Tibial nerve (tissue), 4 donors: ENCODE measurements around the gene LPCAT3. TPM values are rescaled to one million over a fixed set of nuclear protein-coding genes. Genes with fewer than 3 reads are reported as not detected.
A peak's percentile ranks its signal among the peaks of the same experiment; 100 is the strongest.

Source experiments
- DNase-seq, 2 donors: peaks; one replicate each; pipeline ENCODE4 v3.0.0-alpha.2; 2019; ENCODE audit warnings: low spot score in 2 of 2
- H3K27ac ChIP-seq, 4 donors: fragments of 200-600 bp; sonication (generic) in 3 of 4; one replicate each; pipeline ENCODE4 v1.5.1; 2017 to 2019; ENCODE audit warnings: mild to moderate bottlenecking in 1 of 4
- H3K27me3 ChIP-seq, 2 donors: fragments of 200-600 bp; sonication (generic) in 1 of 2; one replicate each; pipeline versions ENCODE4 v1.5.1 to v1.6.0; 2017 to 2019
- H3K36me3 ChIP-seq, 3 donors: fragments of 200-600 bp; sonication (generic); one replicate each; pipeline ENCODE4 v1.5.1; 2018 to 2019
- H3K4me1 ChIP-seq, 4 donors: fragments of 200-600 bp; sonication (generic) in 3 of 4; one replicate each; pipeline ENCODE4 v1.5.1; 2017 to 2019
- H3K4me3 ChIP-seq, 4 donors: fragments of 200-600 bp; sonication (generic) in 3 of 4; one replicate each; pipeline ENCODE4 v1.5.1; 2017 to 2019; ENCODE audit warnings: mild to moderate bottlenecking in 1 of 4, moderate library complexity in 1 of 4
- H3K9me3 ChIP-seq, 4 donors: fragments of 200-600 bp; sonication (generic) in 3 of 4; one replicate each; pipeline ENCODE4 v1.5.1; 2017 to 2019
- EP300 ChIP-seq, 2 donors: sonication (generic); formaldehyde crosslinking; IDR thresholded peaks; one replicate each; pipeline ENCODE4 v1.6.1; 2017; ENCODE audit warnings: antibody characterized with exemption in 2 of 2, mild to moderate bottlenecking in 1 of 2
- POLR2A ChIP-seq, 2 donors: fragments of 450-650 bp; IDR thresholded peaks; one replicate each; pipeline ENCODE4 v1.6.1; 2017; ENCODE audit warnings: antibody characterized with exemption in 2 of 2, mild to moderate bottlenecking in 2 of 2, moderate library complexity in 2 of 2
- WGBS, 2 donors: methylation state at CpG; one replicate each; pipeline ENCODE4 v1.1.5; 2018; 5-methylcytosine and 5-hydroxymethylcytosine counted together
- total RNA-seq, 4 donors: library from RNA; depleted of rRNA; stranded (reverse); fragments of >200 nt; gene quantifications; one replicate each; pipeline ENCODE4 v1.1.0, GENCODE V29; 2016
- TF ChIP-seq, protein P1 (sequence below), 5 experiments: fragments of 200-600 bp in 3 of 5; fragments of 450-650 bp in 2 of 5; sonication (generic) in 3 of 5; IDR thresholded peaks; one replicate each; pipeline ENCODE4 v1.5.1; 2016 to 2019; ENCODE audit warnings: antibody characterized with exemption in 5 of 5, mild to moderate bottlenecking in 3 of 5, moderate library complexity in 2 of 5

LPCAT3 gene, protein sequence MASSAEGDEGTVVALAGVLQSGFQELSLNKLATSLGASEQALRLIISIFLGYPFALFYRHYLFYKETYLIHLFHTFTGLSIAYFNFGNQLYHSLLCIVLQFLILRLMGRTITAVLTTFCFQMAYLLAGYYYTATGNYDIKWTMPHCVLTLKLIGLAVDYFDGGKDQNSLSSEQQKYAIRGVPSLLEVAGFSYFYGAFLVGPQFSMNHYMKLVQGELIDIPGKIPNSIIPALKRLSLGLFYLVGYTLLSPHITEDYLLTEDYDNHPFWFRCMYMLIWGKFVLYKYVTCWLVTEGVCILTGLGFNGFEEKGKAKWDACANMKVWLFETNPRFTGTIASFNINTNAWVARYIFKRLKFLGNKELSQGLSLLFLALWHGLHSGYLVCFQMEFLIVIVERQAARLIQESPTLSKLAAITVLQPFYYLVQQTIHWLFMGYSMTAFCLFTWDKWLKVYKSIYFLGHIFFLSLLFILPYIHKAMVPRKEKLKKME
- total RNA-seq, result 10 to 100 TPM; 19.7 to 29.7 (median 23.8) TPM

DNA sequence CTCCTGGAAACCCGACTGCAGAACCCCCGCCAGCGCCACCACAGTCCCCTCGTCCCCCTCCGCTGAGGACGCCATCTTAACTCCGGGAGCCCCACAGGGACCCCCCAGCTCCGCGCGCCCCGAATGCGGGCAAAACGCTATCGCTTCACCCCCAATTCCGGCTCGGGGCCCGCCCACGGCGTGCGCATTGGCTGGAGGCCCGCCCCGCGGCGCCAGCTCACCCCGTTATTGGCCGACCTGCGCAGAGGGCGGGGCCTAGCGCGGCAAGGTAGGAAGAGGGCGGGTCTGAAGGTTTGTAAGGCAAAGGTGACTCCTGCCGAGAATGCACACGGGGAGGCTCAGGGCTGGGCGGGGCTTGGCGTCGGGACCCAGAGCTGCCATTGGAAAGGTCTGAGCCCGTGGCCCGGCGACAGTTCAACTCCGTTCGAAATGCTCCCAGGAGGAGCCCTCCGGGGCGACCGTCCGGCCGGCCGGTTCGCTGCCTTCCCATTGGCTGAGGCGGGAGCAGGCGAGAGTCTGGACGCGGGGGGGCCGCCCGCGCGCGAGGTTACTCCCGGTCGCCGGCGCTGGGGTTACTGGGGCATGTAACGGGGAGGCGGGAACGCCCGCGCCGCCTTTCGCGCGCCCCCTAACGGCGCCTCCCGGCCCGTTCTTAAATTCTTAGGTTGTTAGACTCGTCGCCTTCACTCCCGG lies at the start of gene LPCAT3:
Gene LPCAT3 (minus strand): TSS at position 127 of the 693 bp plus-strand sequence. CDS start 52 bp downstream, at position 75.
- H3K27ac ChIP-seq, result peak within 1 kb of the TSS; percentile 48 to 93 (median 88)
- H3K9me3 ChIP-seq, result no peaks in the 10 kb centered on the region
- peaks cover 0 to 27% (median 8%) of the 10 kb centered on the region in 4 donors for H3K4me1 ChIP-seq
- peak; percentile 95 to 96 for DNase-seq
- peak within 1 kb of the TSS; percentile 38 to 90 (median 73) for H3K4me3 ChIP-seq
- WGBS, 2 donors, result 0% methylated on average over 50 to 59 of the region's 77 CpGs
- no peaks in the 10 kb centered on the region for H3K27me3 ChIP-seq
- TF ChIP-seq POLR2A (IDR thresholded peaks at IDR 0.05) (peak in 1 of 2 donors; percentile 63), EP300 (IDR thresholded peaks at IDR 0.05) (peak; percentile 77 to 78)
- TF ChIP-seq, protein P1, sequence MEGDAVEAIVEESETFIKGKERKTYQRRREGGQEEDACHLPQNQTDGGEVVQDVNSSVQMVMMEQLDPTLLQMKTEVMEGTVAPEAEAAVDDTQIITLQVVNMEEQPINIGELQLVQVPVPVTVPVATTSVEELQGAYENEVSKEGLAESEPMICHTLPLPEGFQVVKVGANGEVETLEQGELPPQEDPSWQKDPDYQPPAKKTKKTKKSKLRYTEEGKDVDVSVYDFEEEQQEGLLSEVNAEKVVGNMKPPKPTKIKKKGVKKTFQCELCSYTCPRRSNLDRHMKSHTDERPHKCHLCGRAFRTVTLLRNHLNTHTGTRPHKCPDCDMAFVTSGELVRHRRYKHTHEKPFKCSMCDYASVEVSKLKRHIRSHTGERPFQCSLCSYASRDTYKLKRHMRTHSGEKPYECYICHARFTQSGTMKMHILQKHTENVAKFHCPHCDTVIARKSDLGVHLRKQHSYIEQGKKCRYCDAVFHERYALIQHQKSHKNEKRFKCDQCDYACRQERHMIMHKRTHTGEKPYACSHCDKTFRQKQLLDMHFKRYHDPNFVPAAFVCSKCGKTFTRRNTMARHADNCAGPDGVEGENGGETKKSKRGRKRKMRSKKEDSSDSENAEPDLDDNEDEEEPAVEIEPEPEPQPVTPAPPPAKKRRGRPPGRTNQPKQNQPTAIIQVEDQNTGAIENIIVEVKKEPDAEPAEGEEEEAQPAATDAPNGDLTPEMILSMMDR (IDR thresholded peaks at IDR 0.05), result peak; percentile 88 to 95 (median 90)
- H3K36me3 ChIP-seq, result peaks cover 0 to 10% (median 0%) of the 10 kb centered on the region in 3 donors

DNA sequence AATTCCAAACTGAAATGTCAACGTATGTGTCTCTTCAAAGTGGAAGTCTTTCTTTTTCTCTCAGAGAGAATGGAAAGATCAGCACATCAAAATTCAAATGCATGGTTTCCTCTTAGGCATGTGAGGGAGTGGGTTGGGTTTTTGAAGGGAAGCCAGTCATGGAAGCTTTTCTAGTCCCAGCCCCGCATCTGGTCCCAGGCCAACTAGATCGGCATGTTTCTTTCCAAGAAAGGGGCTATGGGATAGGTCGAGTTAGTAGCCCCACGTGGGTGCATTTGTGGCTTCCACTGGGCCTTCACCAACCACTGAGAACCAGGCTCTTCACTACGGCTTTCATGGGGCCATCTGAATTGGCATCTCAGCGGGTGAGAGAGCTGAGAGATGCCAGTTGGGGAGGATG lies 48.8 kb upstream of the LPCAT3 start:
- DNase-seq, result no peak
- no peaks in the 10 kb centered on the region for H3K27me3 ChIP-seq
- no peak overlapping the region for H3K4me3 ChIP-seq
- no peak for TF ChIP-seq EP300 (IDR thresholded peaks at IDR 0.05)
- TF ChIP-seq, protein P1 (IDR thresholded peaks at IDR 0.05), result no peak
- no peak for TF ChIP-seq POLR2A (IDR thresholded peaks at IDR 0.05)
- H3K9me3 ChIP-seq, result no peaks in the 10 kb centered on the region
- WGBS, 2 donors, result 56 to 72% methylated on average over 7 of the region's 7 CpGs
- H3K36me3 ChIP-seq, result peaks cover 0 to 83% (median 3%) of the 10 kb centered on the region in 3 donors
- H3K27ac ChIP-seq, result peak overlapping the region in 2 of 4 donors; percentile 34 to 39
- peaks cover 0 to 51% (median 1%) of the 10 kb centered on the region in 4 donors for H3K4me1 ChIP-seq

DNA sequence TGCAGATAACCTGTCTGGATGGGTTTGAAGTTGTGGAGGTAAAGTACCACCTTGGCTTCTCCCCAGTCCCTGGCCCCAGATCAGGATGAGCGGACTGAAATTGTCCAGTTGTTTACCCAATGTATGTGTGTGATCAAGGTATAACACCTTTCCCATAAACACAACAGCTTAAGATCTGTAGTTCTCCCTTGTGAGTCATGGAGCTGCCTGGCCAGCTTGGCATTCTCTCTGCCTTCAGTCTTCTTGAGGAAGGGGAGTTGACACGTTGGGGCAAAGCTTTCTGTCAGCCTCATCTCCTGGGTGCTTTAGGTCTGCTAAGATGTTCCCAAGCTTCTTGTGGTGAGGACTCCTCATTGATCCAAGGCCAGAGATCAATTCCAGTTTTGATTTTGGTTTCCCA lies 48.3 kb upstream of the LPCAT3 start:
- no peaks in the 10 kb centered on the region for H3K27me3 ChIP-seq
- H3K9me3 ChIP-seq, result no peaks in the 10 kb centered on the region
- peaks cover 0 to 55% (median 4%) of the 10 kb centered on the region in 4 donors for H3K4me1 ChIP-seq
- DNase-seq, result no peak
- no peak for TF ChIP-seq POLR2A (IDR thresholded peaks at IDR 0.05)
- no peak for TF ChIP-seq EP300 (IDR thresholded peaks at IDR 0.05)
- TF ChIP-seq, protein P1 (IDR thresholded peaks at IDR 0.05), result no peak
- peak overlapping the region in 1 of 4 donors; percentile 34 for H3K27ac ChIP-seq
- 79 to 90% methylated on average over 2 of the region's 2 CpGs for WGBS, 2 donors
- H3K4me3 ChIP-seq, result no peak overlapping the region
- H3K36me3 ChIP-seq, result peaks cover 0 to 83% (median 3%) of the 10 kb centered on the region in 3 donors

- Histone ChIP-seq H3K27ac (peak overlapping the region in 1 of 4 donors; percentile 34), H3K4me3 (peak overlapping the region in 1 of 4 donors; percentile 0), H3K36me3 (peaks cover 0 to 75% (median under 1%) of the 10 kb centered on the region in 3 donors), H3K4me1 (peaks cover 0 to 60% (median 6%) of the 10 kb centered on the region in 4 donors), H3K27me3 (no peaks in the 10 kb centered on the region), H3K9me3 (no peaks in the 10 kb centered on the region)
- TF ChIP-seq EP300 (IDR thresholded peaks at IDR 0.05) (no peak), POLR2A (IDR thresholded peaks at IDR 0.05) (no peak)
- TF ChIP-seq, protein P1 (IDR thresholded peaks at IDR 0.05), result no peak
- no peak for DNase-seq
- 87 to 90% methylated on average over 7 of the region's 7 CpGs for WGBS, 2 donors
These were observed 46.9 kb upstream of the LPCAT3 start for GRCh38 chr12:7065073-7065623.
